Lower leg skin (tissue), 3 donors: ENCODE measurements around the gene STEAP1B.

Experiments used
- CTCF ChIP-seq, 3 donors: fragments of 450-650 bp; IDR thresholded peaks; one replicate each; pipeline ENCODE4 v1.5.1; 2016; ENCODE audit warnings: antibody characterized with exemption in 3 of 3, mild to moderate bottlenecking in 3 of 3, moderate library complexity in 2 of 3
- POLR2A ChIP-seq, 2 donors: fragments of 450-650 bp; IDR thresholded peaks; one replicate each; pipeline ENCODE4 v1.6.1; 2016 to 2017; ENCODE audit warnings: antibody characterized with exemption in 2 of 2, mild to moderate bottlenecking in 1 of 2, moderate library complexity in 1 of 2

GRCh38 chr7:22377703-22378102 lies 122.3 kb downstream of the STEAP1B start:
- TF ChIP-seq CTCF (IDR thresholded peaks at IDR 0.05) (no peak), POLR2A (IDR thresholded peaks at IDR 0.05) (no peak)
